ENCODE results near the gene CNBP. TPM values are rescaled to one million over a fixed set of nuclear protein-coding genes. Genes with fewer than 3 reads are reported as not detected.

CNBP gene
- total RNA-seq (2022) (229 and 266 TPM in 2 replicates), Bru-seq, nascent RNA (percentile 97 among the genes with signal in this experiment), BruChase-seq, experiment 1, labeled RNA remaining after a 2-hour chase (percentile 98 among the genes with signal in this experiment), BruChase-seq, experiment 2, labeled RNA remaining after a 6-hour chase (percentile 99 among the genes with signal in this experiment)
- long read RNA-seq, transcript CNBP-201 (5 exons, 1,664 nt), result minor isoform, 260 of 1,215 reads
- long read RNA-seq, transcript CNBP-207 (5 exons, 1,626 nt), result major isoform, 486 of 1,215 reads
- long read RNA-seq, transcript CNBP-208 (5 exons, 1,549 nt), result minor isoform, 73 of 1,215 reads
- long read RNA-seq, transcript CNBP-204 (5 exons, 1,641 nt), result minor isoform, 97 of 1,215 reads
- long read RNA-seq, partial matches to known transcripts, result 3 of 1,215 reads
- long read RNA-seq, other reads (novel, unspliced or antisense), result 262 of 1,215 reads

GRCh38 chr3:129183569-129184395 lies at the start of gene CNBP:
Gene CNBP (minus strand): TSS chr3:129183896. CDS start chr3:129171757, 12,139 bp downstream.
- no peaks in the 10 kb centered on the region for H3K27me3 Mint-ChIP-seq (ENCODE audit: insufficient read depth, unreplicated experiment)
- H3K9me3 Mint-ChIP-seq (ENCODE audit: unreplicated experiment), result no peaks in the 10 kb centered on the region
- peaks cover 2% of the 10 kb centered on the region; the same call in 1 of the 2 replicates for H3K36me3 ChIP-seq (ENCODE audit: control insufficient read depth, insufficient read depth, low read length)
- no peaks in the 10 kb centered on the region for H3K9me3 ChIP-seq
- H3K27ac Mint-ChIP-seq (ENCODE audit: unreplicated experiment), result peak within 1 kb of the TSS; percentile 94
- peaks cover 52% of the 10 kb centered on the region for H3K36me3 Mint-ChIP-seq (ENCODE audit: insufficient read depth, unreplicated experiment)
- intact Hi-C loops (cut with micrococcal nuclease; ENCODE audit: unreplicated experiment), result loop anchor here (1.0 kb wide), 1 partner anchor 62 kb away; no protein-coding TSS in a partner anchor
- no TSS peak for BruUV-seq (replicated peaks)
- no peaks in the 10 kb centered on the region for H3K4me1 Mint-ChIP-seq (ENCODE audit: low read depth, unreplicated experiment)
- H3K4me3 ChIP-seq (ENCODE audit: low read depth, low read length), result peak within 1 kb of the TSS; percentile 81
- ChIA-PET POLR2A (interaction anchor here (0.8 to 1.1 kb wide), 3 partner anchors 22 to 65 kb away, joined by 3 to 4 read pairs (median 3); partner anchors contain the start of genes COPG1 and ISY1), CTCF (interaction anchor here (0.6 kb wide), 2 partner anchors 38 to 214 kb away, joined by 3 to 6 read pairs; no protein-coding TSS in a partner anchor)
- DNase-seq, result peak; percentile 88 to 94
- H3K4me3 Mint-ChIP-seq (ENCODE audit: unreplicated experiment), result peak within 1 kb of the TSS; percentile 84
- no peaks in the 10 kb centered on the region for H3K27me3 ChIP-seq (replicated peaks; ENCODE audit: control insufficient read depth, insufficient read depth, low read length)
- peaks cover 14% of the 10 kb centered on the region for H3K4me1 ChIP-seq
- no peak for TF ChIP-seq CTCF (IDR thresholded peaks at IDR 0.05; ENCODE audit: insufficient read depth in 1 of 2, low read depth in 1 of 2, low read length in 1 of 2, severe bottlenecking in 1 of 2, unreplicated experiment in 1 of 2)

- intact Hi-C loops (cut with micrococcal nuclease; ENCODE audit: unreplicated experiment), result no loop called here
Observed at GRCh38 chr3:129231331-129232119, 47.8 kb upstream of the CNBP start.

More at GRCh38 chr3:129231331-129232119, 47.8 kb upstream of the CNBP start:
- no peaks in the 10 kb centered on the region for H3K36me3 Mint-ChIP-seq (ENCODE audit: insufficient read depth, unreplicated experiment)
- Histone ChIP-seq H3K4me1 (no peaks in the 10 kb centered on the region; the same call in 1 of the 2 replicates), H3K9me3 (no peaks in the 10 kb centered on the region), H3K36me3 (ENCODE audit: control insufficient read depth, insufficient read depth, low read length) (no peaks in the 10 kb centered on the region), H3K27me3 (replicated peaks; ENCODE audit: control insufficient read depth, insufficient read depth, low read length) (no peaks in the 10 kb centered on the region), H3K4me3 (ENCODE audit: low read depth, low read length) (no peak overlapping the region)
- no peak overlapping the region for H3K27ac Mint-ChIP-seq (ENCODE audit: unreplicated experiment)
- H3K4me3 Mint-ChIP-seq (ENCODE audit: unreplicated experiment), result no peak overlapping the region
- no peak for TF ChIP-seq CTCF (IDR thresholded peaks at IDR 0.05; ENCODE audit: insufficient read depth in 1 of 2, low read depth in 1 of 2, low read length in 1 of 2, severe bottlenecking in 1 of 2, unreplicated experiment in 1 of 2)
- CTCF ChIA-PET, result no interaction called here
- BruUV-seq (replicated peaks), result no TSS peak
- POLR2A ChIA-PET, result no interaction called here
- H3K27me3 Mint-ChIP-seq (ENCODE audit: insufficient read depth, unreplicated experiment), result no peaks in the 10 kb centered on the region
- DNase-seq, result no peak
- no peaks in the 10 kb centered on the region for H3K9me3 Mint-ChIP-seq (ENCODE audit: unreplicated experiment)
- H3K4me1 Mint-ChIP-seq (ENCODE audit: low read depth, unreplicated experiment), result peaks cover 7% of the 10 kb centered on the region
